Peyer's patch (tissue), 4 donors: ENCODE results near the gene C3AR1. TPM values are rescaled to one million over a fixed set of nuclear protein-coding genes. Genes with fewer than 3 reads are reported as not detected.

ENCODE experiments used
- DNase-seq, 3 donors: peaks; one replicate each; pipeline ENCODE4 v3.0.0-alpha.2; 2017 to 2019
- H3K27ac ChIP-seq, 4 donors: fragments of 200-600 bp; sonication (generic); one replicate each; pipeline ENCODE4 v1.5.1; 2016 to 2019
- H3K27me3 ChIP-seq, 2 donors: fragments of 200-600 bp; sonication (generic); one replicate each; pipeline ENCODE4 v1.5.1; 2019
- H3K36me3 ChIP-seq, 3 donors: fragments of 200-600 bp; sonication (generic); one replicate each; pipeline ENCODE4 v1.5.1; 2016 to 2019
- H3K4me1 ChIP-seq, 4 donors: fragments of 200-600 bp; sonication (generic); one replicate each; pipeline ENCODE4 v1.5.1; 2016 to 2019
- H3K4me3 ChIP-seq, 4 donors: fragments of 200-600 bp; sonication (generic); 1 replicate in 3 of 4; 2 replicates in 1 of 4; pipeline ENCODE4 v1.5.1; 2016 to 2019; ENCODE audit warnings: mild to moderate bottlenecking in 1 of 4
- H3K9me3 ChIP-seq, 4 donors: fragments of 200-600 bp; sonication (generic); one replicate each; pipeline ENCODE4 v1.5.1; 2016 to 2019; ENCODE audit warnings: mild to moderate bottlenecking in 1 of 4
- CTCF ChIP-seq, 6 experiments: fragments of 450-650 bp in 4 of 6; fragments of 200-600 bp in 2 of 6; sonication (generic) in 1 of 6; IDR thresholded peaks; one replicate each; pipeline ENCODE4 v1.5.1; 2017 to 2019; ENCODE audit warnings: antibody characterized with exemption in 6 of 6, mild to moderate bottlenecking in 3 of 6, moderate library complexity in 1 of 6
- POLR2A ChIP-seq, 2 donors: fragments of 450-650 bp; IDR thresholded peaks; one replicate each; pipeline ENCODE4 v1.5.1; 2017; ENCODE audit warnings: antibody characterized with exemption in 2 of 2, mild to moderate bottlenecking in 2 of 2, moderate library complexity in 2 of 2
- total RNA-seq, 4 donors: library from RNA; depleted of rRNA; stranded (reverse); fragments of >200 nt; gene quantifications; one replicate each; pipeline ENCODE4 v1.1.0, GENCODE V29; 2016

C3AR1 gene
- total RNA-seq, 4 donors from 2014 or later: 0.70 to 2.9 (median 1.5) TPM

DNA sequence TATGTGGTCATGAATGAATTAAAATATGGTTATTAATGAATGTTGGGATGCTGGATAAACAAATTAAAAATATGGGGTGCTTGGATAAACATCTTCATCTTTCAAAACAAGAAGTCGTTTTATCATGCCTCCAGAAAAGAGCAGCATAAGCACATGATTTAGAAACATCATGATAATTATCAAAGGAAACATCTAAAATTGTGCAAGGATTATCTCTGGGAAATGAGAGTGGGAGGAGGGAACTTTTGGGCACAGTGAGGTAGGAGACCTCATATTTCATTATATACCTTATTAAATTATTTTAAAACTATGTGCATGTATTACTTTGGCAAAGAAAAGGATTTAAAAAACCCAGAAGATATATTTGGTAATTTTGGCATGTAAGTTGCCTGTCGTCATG lies 8.9 kb downstream of the C3AR1 start:
- Histone ChIP-seq H3K36me3 (peaks cover 0 to 38% (median 0%) of the 10 kb centered on the region in 3 donors), H3K4me3 (no peak overlapping the region), H3K27ac (no peak overlapping the region), H3K9me3 (no peaks in the 10 kb centered on the region), H3K4me1 (no peaks in the 10 kb centered on the region), H3K27me3 (no peaks in the 10 kb centered on the region)
- no peak for DNase-seq
- no peak for TF ChIP-seq CTCF (IDR thresholded peaks at IDR 0.05)
- no peak for TF ChIP-seq POLR2A (IDR thresholded peaks at IDR 0.05)

- H3K4me3 ChIP-seq: no peak overlapping the region
- no peaks in the 10 kb centered on the region for H3K9me3 ChIP-seq
- H3K27me3 ChIP-seq: no peaks in the 10 kb centered on the region
- H3K27ac ChIP-seq: no peak overlapping the region
- TF ChIP-seq CTCF (IDR thresholded peaks at IDR 0.05) (no peak), POLR2A (IDR thresholded peaks at IDR 0.05) (no peak)
- DNase-seq: no peak
- peaks cover 0 to 61% (median 0%) of the 10 kb centered on the region in 3 donors for H3K36me3 ChIP-seq
- H3K4me1 ChIP-seq: no peaks in the 10 kb centered on the region
Observed at GRCh38 chr12:8054816-8055215, 11.3 kb downstream of the C3AR1 start.

DNA sequence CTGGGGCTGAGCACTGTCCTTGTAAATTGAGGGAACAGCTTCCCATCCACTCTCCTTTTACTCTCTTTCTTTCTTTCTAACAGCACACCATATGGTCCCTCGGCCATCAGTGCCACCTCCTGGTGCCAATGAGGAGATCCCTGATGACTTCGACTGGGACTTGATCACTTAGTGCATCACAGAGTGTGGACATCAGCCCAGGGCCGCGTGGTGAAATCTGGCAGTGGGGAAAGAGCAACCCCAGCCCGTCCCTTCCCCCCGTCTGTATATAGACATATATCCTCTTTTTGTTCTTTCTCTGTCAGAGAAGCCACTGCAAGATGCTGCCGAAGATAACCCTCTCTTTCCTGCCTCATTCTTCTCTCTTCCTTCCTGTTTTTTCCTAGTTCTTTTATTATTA lies 13.5 kb downstream of the C3AR1 start:
- H3K27me3 ChIP-seq: no peaks in the 10 kb centered on the region
- no peaks in the 10 kb centered on the region for H3K4me1 ChIP-seq
- no peak for DNase-seq
- no peak overlapping the region for H3K27ac ChIP-seq
- TF ChIP-seq POLR2A (IDR thresholded peaks at IDR 0.05): no peak
- H3K36me3 ChIP-seq: peaks cover 0 to 83% (median 0%) of the 10 kb centered on the region in 3 donors
- no peak overlapping the region for H3K4me3 ChIP-seq
- H3K9me3 ChIP-seq: no peaks in the 10 kb centered on the region

GRCh38 chr12:8050600-8051250 lies 15.4 kb downstream of the C3AR1 start:
- Histone ChIP-seq H3K27me3 (no peaks in the 10 kb centered on the region), H3K36me3 (peaks cover 0 to 91% (median 0%) of the 10 kb centered on the region in 3 donors), H3K4me1 (no peaks in the 10 kb centered on the region), H3K9me3 (no peaks in the 10 kb centered on the region), H3K27ac (no peak overlapping the region), H3K4me3 (no peak overlapping the region)
- TF ChIP-seq CTCF (IDR thresholded peaks at IDR 0.05): no peak
- no peak for TF ChIP-seq POLR2A (IDR thresholded peaks at IDR 0.05)
- DNase-seq: no peak

- Histone ChIP-seq H3K9me3 (no peaks in the 10 kb centered on the region), H3K27me3 (no peaks in the 10 kb centered on the region), H3K36me3 (peaks cover 0 to 92% (median 0%) of the 10 kb centered on the region in 3 donors), H3K27ac (no peak overlapping the region), H3K4me1 (no peaks in the 10 kb centered on the region), H3K4me3 (no peak overlapping the region)
- no peak for DNase-seq
- TF ChIP-seq CTCF (IDR thresholded peaks at IDR 0.05) (no peak), POLR2A (IDR thresholded peaks at IDR 0.05) (no peak)
Observed at GRCh38 chr12:8048906-8049305, 17.3 kb downstream of the C3AR1 start.

GRCh38 chr12:8047842-8048241 lies 18.3 kb downstream of the C3AR1 start:
- TF ChIP-seq POLR2A (IDR thresholded peaks at IDR 0.05): no peak
- TF ChIP-seq CTCF (IDR thresholded peaks at IDR 0.05): no peak
- DNase-seq: no peak
- H3K36me3 ChIP-seq: peaks cover 0 to 90% (median 0%) of the 10 kb centered on the region in 3 donors
- H3K9me3 ChIP-seq: no peaks in the 10 kb centered on the region
- no peaks in the 10 kb centered on the region for H3K4me1 ChIP-seq
- H3K27ac ChIP-seq: no peak overlapping the region
- no peak overlapping the region for H3K4me3 ChIP-seq
- H3K27me3 ChIP-seq: no peaks in the 10 kb centered on the region
